Neural progenitor cell (in vitro differentiated cells): ENCODE measurements around the gene RAVER1. TPM values are rescaled to one million over a fixed set of nuclear protein-coding genes. Genes with fewer than 3 reads are reported as not detected.
A peak's percentile ranks its signal among the peaks of the same experiment; 100 is the strongest.
"Not testable (repeated sequence)": the region's sequence is repeated elsewhere in the genome, so short reads cannot be mapped to it uniquely, and the experiment has no call there.

ENCODE experiments used
- DNase-seq: peaks from one replicate; pipeline ENCODE4 v3.0.0-alpha.2; 2016; ENCODE audit warnings: low spot score
- H2AFZ ChIP-seq: fragments of 200-600 bp; sonication (generic); replicated peaks from 2 replicates; pipeline ENCODE4 v1.6.1; 2016; ENCODE audit warnings: antibody characterized with exemption
- H3F3A ChIP-seq: fragments of 200-600 bp; sonication (generic); 2 replicates; pipeline ENCODE4 v1.6.1; 2016; ENCODE audit warnings: antibody characterized with exemption, low read depth
- H3K27ac ChIP-seq: fragments of 200-600 bp; sonication (generic); 2 replicates; pipeline ENCODE4 v1.5.1; 2016; ENCODE audit warnings: mild to moderate bottlenecking
- H3K27me3 ChIP-seq: fragments of 200-600 bp; sonication (generic); 2 replicates; pipeline ENCODE4 v1.6.1; 2016; ENCODE audit warnings: mild to moderate bottlenecking, moderate library complexity
- H3K36me3 ChIP-seq: fragments of 200-600 bp; sonication (generic); 2 replicates; pipeline ENCODE4 v1.5.1; 2016
- H3K4me1 ChIP-seq: fragments of 200-600 bp; sonication (generic); 2 replicates; pipeline ENCODE4 v1.6.1; 2016; ENCODE audit warnings: mixed run types
- H3K4me2 ChIP-seq: fragments of 200-600 bp; sonication (generic); 2 replicates; pipeline ENCODE4 v1.6.1; 2016
- H3K4me3 ChIP-seq: fragments of 200-600 bp; sonication (generic); 2 replicates; pipeline ENCODE4 v1.5.1; 2016
- H3K79me2 ChIP-seq: fragments of 200-600 bp; sonication (generic); 2 replicates; pipeline ENCODE4 v1.6.1; 2016; ENCODE audit warnings: low read depth
- H3K9ac ChIP-seq: fragments of 200-600 bp; sonication (generic); 2 replicates; pipeline ENCODE4 v1.6.1; 2016
- H3K9me3 ChIP-seq: fragments of 200-600 bp; sonication (generic); 2 replicates; pipeline ENCODE4 v1.5.1; 2016; ENCODE audit warnings: low read depth
- H4K20me1 ChIP-seq: fragments of 200-600 bp; sonication (generic); 2 replicates; pipeline ENCODE4 v1.6.1; 2016; ENCODE audit warnings: low read depth
- H3K27ac Mint-ChIP-seq: 3 replicates; pipeline ENCODE4 v1.8.0; 2021; ENCODE audit warnings: mixed read lengths
- H3K27me3 Mint-ChIP-seq: 2 replicates; pipeline ENCODE4 v1.8.0; 2022; ENCODE audit warnings: low read depth, mild to moderate bottlenecking, inconsistent platforms, moderate library complexity, mixed read lengths; ENCODE audit not compliant: insufficient read depth
- H3K36me3 Mint-ChIP-seq: 3 replicates; pipeline ENCODE4 v1.8.0; 2021; ENCODE audit warnings: mixed read lengths
- H3K4me1 Mint-ChIP-seq: 3 replicates; pipeline ENCODE4 v1.8.0; 2021; ENCODE audit warnings: mixed read lengths
- H3K4me3 Mint-ChIP-seq: 3 replicates; pipeline ENCODE4 v1.8.0; 2021; ENCODE audit warnings: mild to moderate bottlenecking, moderate library complexity, mixed read lengths
- H3K9me3 Mint-ChIP-seq: 3 replicates; pipeline ENCODE4 v1.8.0; 2020; ENCODE audit warnings: mixed read lengths
- EZH2 ChIP-seq: fragments of 200-600 bp; sonication (generic); IDR thresholded peaks from 2 replicates; pipeline ENCODE4 v1.6.1; 2017; ENCODE audit warnings: antibody characterized with exemption, mild to moderate bottlenecking, moderate library complexity
- EZH2phosphoT487 ChIP-seq: fragments of 200-600 bp; sonication (generic); IDR thresholded peaks from 2 replicates; pipeline ENCODE4 v1.6.1; 2017; ENCODE audit warnings: antibody characterized with exemption
- total RNA-seq: library from RNA; depleted of rRNA; stranded (reverse); fragments of >200 nt; gene quantifications from 2 replicates; pipeline ENCODE4 v1.2.3, GENCODE V29; 2015; ENCODE audit warnings: low replicate concordance
- TF ChIP-seq, protein P1 (sequence below): fragments of 200-600 bp; sonication (generic); IDR thresholded peaks from 2 replicates; pipeline ENCODE4 v1.5.1; 2017; ENCODE audit warnings: antibody characterized with exemption, mild to moderate bottlenecking

RAVER1 gene, protein sequence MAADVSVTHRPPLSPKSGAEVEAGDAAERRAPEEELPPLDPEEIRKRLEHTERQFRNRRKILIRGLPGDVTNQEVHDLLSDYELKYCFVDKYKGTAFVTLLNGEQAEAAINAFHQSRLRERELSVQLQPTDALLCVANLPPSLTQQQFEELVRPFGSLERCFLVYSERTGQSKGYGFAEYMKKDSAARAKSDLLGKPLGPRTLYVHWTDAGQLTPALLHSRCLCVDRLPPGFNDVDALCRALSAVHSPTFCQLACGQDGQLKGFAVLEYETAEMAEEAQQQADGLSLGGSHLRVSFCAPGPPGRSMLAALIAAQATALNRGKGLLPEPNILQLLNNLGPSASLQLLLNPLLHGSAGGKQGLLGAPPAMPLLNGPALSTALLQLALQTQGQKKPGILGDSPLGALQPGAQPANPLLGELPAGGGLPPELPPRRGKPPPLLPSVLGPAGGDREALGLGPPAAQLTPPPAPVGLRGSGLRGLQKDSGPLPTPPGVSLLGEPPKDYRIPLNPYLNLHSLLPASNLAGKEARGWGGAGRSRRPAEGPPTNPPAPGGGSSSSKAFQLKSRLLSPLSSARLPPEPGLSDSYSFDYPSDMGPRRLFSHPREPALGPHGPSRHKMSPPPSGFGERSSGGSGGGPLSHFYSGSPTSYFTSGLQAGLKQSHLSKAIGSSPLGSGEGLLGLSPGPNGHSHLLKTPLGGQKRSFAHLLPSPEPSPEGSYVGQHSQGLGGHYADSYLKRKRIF
- 5.4 and 24.3 TPM in 2 replicates for total RNA-seq

DNA sequence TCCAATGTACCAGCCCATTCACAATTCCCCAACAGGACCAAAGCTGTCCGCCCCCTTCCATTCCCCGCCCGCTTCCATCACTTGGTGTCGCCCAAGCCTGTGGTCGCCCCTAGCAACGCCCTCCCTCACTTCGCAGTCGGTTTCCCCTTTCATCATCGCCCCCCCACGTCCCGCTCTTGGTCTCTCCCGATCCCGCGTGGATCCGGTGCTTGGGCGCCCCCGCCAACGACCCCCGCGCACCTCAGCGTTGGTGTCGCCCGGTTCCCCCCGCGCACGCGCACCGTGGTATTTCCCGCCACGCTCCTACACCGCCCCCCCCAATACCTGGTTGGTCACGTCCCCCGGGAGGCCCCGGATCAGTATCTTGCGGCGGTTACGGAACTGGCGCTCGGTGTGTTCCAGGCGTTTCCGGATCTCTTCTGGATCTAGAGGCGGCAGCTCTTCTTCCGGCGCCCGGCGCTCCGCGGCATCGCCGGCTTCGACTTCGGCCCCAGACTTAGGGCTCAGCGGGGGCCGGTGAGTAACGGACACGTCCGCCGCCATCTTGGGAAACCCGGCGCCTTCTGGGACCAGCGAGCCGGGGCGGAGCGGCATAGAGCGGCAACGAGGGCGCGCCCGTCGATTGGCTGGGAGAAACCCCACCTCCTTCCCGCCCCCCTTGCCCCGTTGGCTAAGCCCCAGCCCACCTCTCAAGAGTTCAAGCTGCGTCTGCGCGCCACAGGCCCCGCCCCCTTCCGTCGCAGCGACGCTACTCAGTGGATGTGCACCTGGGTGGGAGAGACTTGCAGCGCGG, at the start of gene RAVER1:
Gene RAVER1, minus strand, starts transcription at position 565 of the 793 bp plus-strand sequence. Its CDS starts 22 bp downstream, at position 543.
- Mint-ChIP-seq H3K27me3 (peaks cover 7% of the 10 kb centered on the region), H3K4me1 (peaks cover 22% of the 10 kb centered on the region), H3K9me3 (no peaks in the 10 kb centered on the region), H3K4me3 (peak within 1 kb of the TSS; percentile 98), H3K36me3 (peaks cover 4% of the 10 kb centered on the region), H3K27ac (peak within 1 kb of the TSS; percentile 97)
- Histone ChIP-seq H3K4me1 (peaks cover 16% of the 10 kb centered on the region), H3K27me3 (peaks cover 7% of the 10 kb centered on the region), H3K79me2 (peaks cover 38% of the 10 kb centered on the region), H3K36me3 (no peaks in the 10 kb centered on the region), H2AFZ (peak within 1 kb of the TSS; percentile 79), H3K9me3 (no peaks in the 10 kb centered on the region), H3K4me3 (peak within 1 kb of the TSS; percentile 71), H4K20me1 (peaks cover 52% of the 10 kb centered on the region), H3K9ac (peak within 1 kb of the TSS; percentile 81), H3K4me2 (peak within 1 kb of the TSS; percentile 90), H3F3A (peaks cover 10% of the 10 kb centered on the region), H3K27ac (peak within 1 kb of the TSS; percentile 88)
- TF ChIP-seq EZH2phosphoT487 (no peak), EZH2 (no peak)
- TF ChIP-seq, protein P1, sequence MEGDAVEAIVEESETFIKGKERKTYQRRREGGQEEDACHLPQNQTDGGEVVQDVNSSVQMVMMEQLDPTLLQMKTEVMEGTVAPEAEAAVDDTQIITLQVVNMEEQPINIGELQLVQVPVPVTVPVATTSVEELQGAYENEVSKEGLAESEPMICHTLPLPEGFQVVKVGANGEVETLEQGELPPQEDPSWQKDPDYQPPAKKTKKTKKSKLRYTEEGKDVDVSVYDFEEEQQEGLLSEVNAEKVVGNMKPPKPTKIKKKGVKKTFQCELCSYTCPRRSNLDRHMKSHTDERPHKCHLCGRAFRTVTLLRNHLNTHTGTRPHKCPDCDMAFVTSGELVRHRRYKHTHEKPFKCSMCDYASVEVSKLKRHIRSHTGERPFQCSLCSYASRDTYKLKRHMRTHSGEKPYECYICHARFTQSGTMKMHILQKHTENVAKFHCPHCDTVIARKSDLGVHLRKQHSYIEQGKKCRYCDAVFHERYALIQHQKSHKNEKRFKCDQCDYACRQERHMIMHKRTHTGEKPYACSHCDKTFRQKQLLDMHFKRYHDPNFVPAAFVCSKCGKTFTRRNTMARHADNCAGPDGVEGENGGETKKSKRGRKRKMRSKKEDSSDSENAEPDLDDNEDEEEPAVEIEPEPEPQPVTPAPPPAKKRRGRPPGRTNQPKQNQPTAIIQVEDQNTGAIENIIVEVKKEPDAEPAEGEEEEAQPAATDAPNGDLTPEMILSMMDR = no peak
- DNase-seq = peak; percentile 99

DNA sequence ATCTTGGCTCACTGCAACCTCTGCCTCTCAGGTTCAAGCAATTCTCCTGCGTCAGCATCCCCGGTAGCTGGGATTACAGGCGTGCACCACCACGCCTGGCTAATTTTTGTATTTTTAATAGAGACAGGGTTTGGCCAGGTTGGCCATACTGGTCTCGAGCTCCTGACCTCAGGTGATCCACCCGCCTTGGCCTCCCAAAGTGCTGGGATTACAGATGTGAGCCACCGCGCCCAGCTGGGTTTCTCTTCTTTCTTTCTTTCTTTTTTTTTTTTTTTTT, 49.8 kb upstream of the RAVER1 start:
- H3K9me3 Mint-ChIP-seq, H4K20me1 ChIP-seq, H3K36me3 Mint-ChIP-seq, H3K36me3 ChIP-seq, H3K4me3 ChIP-seq, H3K9ac ChIP-seq, H3K4me1 Mint-ChIP-seq, H3K4me3 Mint-ChIP-seq, H3K4me2 ChIP-seq, H3K27me3 ChIP-seq, H3K27me3 Mint-ChIP-seq, H3K27ac ChIP-seq, H3K9me3 ChIP-seq, H3K27ac Mint-ChIP-seq, H2AFZ ChIP-seq, DNase-seq, H3K4me1 ChIP-seq: not testable (repeated sequence)
- peaks cover 11% of the 10 kb centered on the region for H3K79me2 ChIP-seq
- H3F3A ChIP-seq = peaks cover 10% of the 10 kb centered on the region

DNA sequence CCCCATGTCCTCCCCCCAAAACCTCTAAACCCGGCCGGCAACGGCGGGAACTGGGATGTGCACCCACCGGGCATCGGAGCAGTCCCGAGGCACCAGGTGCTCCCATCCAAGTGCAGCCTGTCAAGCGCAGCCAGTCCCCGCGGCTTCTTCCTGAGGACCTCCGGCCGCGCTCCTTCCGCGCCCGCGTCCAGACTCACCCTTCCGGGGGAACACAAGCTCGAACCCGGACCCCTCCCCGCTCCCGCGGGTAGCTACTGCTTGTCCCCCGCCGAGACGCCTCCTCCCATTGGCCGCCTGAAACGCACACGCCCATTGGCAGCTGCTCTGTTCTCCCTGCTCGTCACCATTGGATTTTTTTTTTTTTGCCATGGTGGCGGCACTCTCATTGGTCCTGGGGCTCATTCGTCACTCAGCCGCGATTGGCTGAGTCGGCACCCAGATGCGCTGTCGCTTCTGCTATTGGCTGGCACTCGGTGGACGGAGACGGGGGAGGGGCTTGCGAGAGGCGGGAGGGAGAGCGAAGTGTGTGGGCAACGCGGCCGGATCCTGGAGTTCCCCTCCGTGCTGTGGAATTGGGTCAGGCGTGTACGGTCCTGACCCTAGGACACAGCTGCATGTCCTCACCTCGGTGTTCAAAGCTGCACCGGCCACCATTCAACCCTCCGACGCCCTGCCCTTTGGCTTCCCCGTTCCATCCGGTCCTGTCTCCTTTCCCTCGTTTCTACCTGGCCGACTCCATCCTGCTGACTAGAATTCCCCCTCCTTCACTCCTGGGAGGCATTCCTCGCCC, 47.2 kb upstream of the RAVER1 start, which contains the start of gene TYK2:
Gene TYK2, minus strand, starts transcription at position 260 of the 790 bp plus-strand sequence. CDS start 2,166 bp downstream, outside the sequence.
- Histone ChIP-seq H3K4me3 (peak within 1 kb of the TSS; percentile 72), H2AFZ (peak within 1 kb of the TSS; percentile 86), H3K9me3 (no peaks in the 10 kb centered on the region), H3K4me2 (peak within 1 kb of the TSS; percentile 88), H3K4me1 (peaks cover 4% of the 10 kb centered on the region), H4K20me1 (no peaks in the 10 kb centered on the region), H3K79me2 (peaks cover 11% of the 10 kb centered on the region), H3K27me3 (no peaks in the 10 kb centered on the region), H3K36me3 (no peaks in the 10 kb centered on the region), H3F3A (peaks cover 10% of the 10 kb centered on the region), H3K27ac (no peak within 1 kb of the TSS), H3K9ac (peak within 1 kb of the TSS; percentile 47)
- Mint-ChIP-seq H3K4me1 (peaks cover 9% of the 10 kb centered on the region), H3K27me3 (peaks cover 2% of the 10 kb centered on the region), H3K4me3 (peak within 1 kb of the TSS; percentile 93), H3K9me3 (no peaks in the 10 kb centered on the region), H3K36me3 (peaks cover 8% of the 10 kb centered on the region), H3K27ac (peak within 1 kb of the TSS; percentile 65)
- peak; percentile 98 for DNase-seq
- TF ChIP-seq, protein P1 = no peak
- TF ChIP-seq EZH2phosphoT487 (no peak), EZH2 (no peak)
